Endometrial microvascular endothelial cells (primary cell): ENCODE data around the gene ZNF785. TPM values are rescaled to one million over a fixed set of nuclear protein-coding genes. Genes with fewer than 3 reads are reported as not detected.
"Not testable (repeated sequence)": the region's sequence is repeated elsewhere in the genome, so short reads cannot be mapped to it uniquely, and the experiment has no call there.

ENCODE experiments used
- in situ Hi-C: cut with HindIII; loops from 2 replicates; pipeline ENCODE4 v1.10.0; 2017; ENCODE audit warnings: low sequenced_read_pairs, low pct_unique_long_range_greater_than_20kb; ENCODE audit errors: inconsistent ontology term
- total RNA-seq: library from RNA; depleted of rRNA; stranded (reverse); fragments of >200 nt; gene quantifications from one replicate; pipeline ENCODE4 v1.2.3, GENCODE V29; 2015; ENCODE audit errors: inconsistent ontology term

ZNF785 gene
- total RNA-seq: 7.2 TPM

GRCh38 chr16:30585400-30586191 lies at the start of gene ZNF785:
ZNF785 (minus strand) TSS chr16:30585697; CDS start chr16:30585611, 86 bp downstream.
- in situ Hi-C loops: no loop called here

DNA sequence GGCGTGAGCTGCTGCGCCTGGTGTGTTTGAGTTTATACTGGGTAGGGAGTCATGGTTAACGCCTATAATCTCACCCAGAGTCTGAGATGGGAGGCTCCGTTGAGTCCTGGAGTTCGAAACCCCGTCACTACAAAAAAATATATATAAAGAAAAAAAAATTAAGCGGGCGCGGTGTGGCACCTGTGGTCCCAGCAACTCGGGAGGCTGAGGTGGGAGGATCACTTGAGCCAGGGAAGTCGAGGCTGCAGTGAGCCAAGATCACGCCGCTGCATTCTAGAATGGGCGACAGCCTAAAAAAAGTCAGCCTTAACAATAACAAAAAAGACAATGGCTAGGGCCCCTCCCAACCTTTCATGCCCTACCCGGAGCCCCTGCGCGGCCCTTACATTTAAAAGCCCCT lies 48.0 kb upstream of the ZNF785 start:
- in situ Hi-C loops: no loop called here

DNA sequence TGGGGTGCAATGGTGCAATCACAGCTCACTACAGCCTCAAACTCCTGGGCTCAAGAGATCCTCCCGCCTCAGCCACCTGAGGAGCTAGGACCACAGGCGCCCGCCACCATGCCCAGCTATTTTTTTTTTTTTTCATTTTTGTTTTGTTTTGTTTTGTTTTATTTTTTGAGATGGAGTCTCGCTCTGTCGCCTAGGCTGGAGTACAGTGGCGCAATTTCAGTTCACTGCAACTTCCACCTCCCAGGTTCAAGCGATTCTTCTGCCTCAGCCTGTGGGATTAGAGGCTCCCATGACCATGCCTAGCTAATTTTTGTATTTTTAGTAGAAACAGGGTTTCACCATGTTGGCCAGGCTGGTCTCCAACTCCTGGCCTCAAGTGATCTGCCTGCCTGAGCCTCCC lies 47.0 kb upstream of the ZNF785 start:
- in situ Hi-C loops: not testable (repeated sequence)

- in situ Hi-C loops: no loop called here
Observed at GRCh38 chr16:30628628-30629540, 43.4 kb upstream of the ZNF785 start.

DNA sequence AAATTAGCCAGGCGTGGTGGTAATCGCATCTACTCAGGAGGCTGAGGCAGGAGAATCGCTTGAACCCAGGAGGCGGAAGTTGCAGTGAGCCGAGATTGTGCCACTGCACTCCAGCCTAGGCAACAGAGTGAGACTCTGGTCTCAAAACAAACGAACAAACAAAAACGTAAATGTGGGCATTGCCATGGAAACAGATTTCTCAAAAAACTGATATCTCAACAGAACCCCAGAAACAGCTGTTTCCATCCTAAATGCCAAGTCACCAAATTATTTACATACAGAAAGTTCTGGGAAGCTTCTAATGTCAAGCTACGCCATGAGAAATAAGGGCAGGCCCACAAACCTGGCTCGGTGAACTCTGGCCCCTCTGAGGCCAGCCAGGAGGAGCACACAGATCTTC lies 40.7 kb upstream of the ZNF785 start:
- in situ Hi-C loops: no loop called here

DNA sequence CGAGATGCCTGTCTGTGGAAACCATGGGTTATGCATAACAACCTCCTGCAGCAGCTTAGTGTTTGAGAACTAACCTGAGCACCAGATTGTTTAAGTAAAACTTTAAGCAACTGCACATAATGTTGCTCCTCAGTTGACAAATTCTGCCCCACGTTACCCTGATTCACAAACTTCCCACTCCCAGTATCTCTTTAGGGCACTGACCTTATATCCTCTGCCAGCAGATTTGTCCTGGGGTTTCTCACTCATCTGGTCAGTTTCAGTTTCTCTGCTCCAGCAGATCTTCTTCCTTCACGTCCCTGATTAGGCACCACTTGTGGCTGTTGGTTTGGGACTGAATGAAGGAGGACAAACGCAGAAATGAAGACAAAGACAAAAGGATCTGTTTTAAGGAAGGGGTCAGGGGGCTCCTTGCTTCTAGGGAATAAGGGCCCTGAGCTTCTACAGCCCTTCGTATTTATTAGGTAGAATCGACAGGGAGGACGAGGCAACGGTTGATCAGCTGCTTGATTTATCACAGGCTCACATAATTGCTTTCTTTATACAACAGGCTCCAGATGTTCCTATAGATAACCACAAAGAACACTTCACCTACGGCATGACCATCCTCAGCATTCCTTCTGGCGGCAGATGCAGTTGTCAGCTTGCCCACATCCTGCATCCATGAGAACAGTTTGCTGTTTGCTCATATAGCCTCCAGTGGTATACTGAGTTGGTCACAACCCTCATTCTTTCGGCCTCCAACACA lies 38.2 kb upstream of the ZNF785 start:
- in situ Hi-C loops: no loop called here

- in situ Hi-C loops: no loop called here
Observed at GRCh38 chr16:30622455-30623032, 37.0 kb upstream of the ZNF785 start.

DNA sequence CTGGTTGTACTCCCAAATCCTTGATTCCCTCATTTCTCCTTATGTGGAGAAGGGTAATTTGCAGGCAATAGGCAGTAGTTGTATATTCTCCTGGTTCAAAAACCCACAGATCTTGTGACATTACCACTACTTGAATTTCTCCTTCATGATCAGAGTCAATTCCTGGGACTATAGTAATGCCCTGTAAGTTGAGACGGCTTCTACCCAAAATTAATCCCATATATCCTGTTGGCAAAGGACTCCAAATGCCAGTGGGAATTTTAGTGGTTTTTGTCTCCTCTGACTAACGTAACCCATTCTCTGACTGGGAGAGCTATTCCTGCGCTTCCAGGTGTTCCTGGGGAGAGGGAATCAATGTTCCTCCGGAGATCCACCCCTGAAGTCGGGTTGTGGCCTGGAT lies 36.3 kb upstream of the ZNF785 start:
- in situ Hi-C loops: no loop called here

- in situ Hi-C loops: no loop called here
Observed at GRCh38 chr16:30620169-30620568, 34.7 kb upstream of the ZNF785 start.

- in situ Hi-C loops: no loop called here
Observed at GRCh38 chr16:30619638-30620037, 34.1 kb upstream of the ZNF785 start.

GRCh38 chr16:30619202-30619601 lies 33.7 kb upstream of the ZNF785 start:
- in situ Hi-C loops: no loop called here

DNA sequence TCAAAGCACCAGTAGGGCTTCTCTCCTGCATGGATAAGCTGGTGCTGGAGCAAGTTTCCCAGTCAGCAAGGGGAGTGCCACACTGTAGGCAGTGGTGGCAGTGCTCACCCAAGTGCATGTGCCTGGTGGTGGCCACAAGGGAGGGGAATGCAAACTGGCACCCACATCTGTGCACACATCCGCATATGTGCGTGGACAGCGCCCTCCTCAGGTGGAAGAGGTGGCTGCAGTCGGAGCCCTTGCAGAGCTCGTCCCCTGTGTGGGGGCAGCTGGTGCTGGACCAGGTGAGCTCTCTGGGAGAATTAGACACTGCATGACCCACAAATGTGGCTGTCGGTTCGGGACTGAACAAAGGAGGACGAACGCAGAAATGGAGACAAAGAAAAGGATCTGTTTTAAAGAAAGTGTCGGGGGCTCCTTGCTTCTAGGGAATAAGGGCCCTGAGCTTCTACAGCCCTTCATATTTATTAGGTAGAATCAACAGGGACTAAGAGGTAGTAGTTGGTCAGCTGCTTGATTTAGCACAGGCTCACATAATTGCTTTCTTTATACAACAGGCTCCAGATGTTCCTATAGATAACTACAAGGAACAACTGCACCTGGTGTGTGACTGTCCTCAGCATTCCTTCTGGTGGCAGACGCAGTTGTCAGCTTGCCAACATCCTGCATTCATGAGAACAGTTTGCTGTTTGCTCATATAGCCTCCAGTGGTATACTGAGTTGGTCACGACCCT lies 30.0 kb upstream of the ZNF785 start:
- in situ Hi-C loops: no loop called here

DNA sequence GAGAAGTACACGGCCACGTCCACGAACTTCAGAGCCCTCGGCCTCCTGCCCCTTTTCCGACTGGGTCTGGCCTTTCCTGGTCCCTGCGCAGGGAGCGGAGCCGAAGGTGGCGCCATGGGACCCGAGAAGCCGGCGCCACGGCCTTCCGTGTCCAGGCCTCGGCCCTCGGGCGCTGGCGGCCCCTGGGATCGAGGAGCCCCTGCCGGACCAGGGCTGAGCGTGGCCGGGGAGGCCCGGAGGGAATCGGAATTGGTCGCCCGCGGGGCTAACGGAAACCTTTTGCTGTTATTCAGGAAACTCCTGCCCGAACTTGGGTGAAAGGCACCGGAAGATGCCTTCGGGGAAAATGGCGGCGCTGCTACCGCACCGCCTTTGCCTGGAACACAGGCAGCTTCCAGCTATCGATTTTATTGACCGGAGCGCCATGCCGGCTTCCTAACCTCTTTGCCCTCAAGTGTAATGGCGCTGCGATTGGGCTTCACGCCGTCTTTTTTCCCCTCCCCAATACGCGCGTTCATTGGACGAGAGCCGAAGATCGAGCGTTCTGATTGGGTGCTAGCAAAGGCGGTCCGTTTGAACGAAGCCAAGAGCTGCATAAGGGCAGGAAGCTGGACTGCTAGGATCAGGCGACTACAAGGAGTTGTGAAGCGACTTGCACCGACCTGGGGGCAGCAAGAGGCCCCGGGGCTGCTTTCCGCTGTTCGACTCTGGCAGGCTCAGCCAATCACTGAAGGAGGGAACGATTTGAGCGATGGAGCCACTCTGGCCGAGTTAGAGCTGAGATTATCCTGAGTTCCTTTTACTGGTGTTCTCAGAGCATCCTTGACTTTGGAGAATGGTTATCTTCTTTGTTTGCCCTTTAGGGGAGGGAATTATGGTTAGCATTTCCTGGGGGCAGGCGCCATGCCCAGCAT lies 24.7 kb upstream of the ZNF785 start, which contains the start of gene ZNF689:
Gene ZNF689, minus strand, starts transcription at position 464 of the 914 bp plus-strand sequence. Its CDS starts 348 bp downstream, at position 116.
- in situ Hi-C loops: no loop called here

DNA sequence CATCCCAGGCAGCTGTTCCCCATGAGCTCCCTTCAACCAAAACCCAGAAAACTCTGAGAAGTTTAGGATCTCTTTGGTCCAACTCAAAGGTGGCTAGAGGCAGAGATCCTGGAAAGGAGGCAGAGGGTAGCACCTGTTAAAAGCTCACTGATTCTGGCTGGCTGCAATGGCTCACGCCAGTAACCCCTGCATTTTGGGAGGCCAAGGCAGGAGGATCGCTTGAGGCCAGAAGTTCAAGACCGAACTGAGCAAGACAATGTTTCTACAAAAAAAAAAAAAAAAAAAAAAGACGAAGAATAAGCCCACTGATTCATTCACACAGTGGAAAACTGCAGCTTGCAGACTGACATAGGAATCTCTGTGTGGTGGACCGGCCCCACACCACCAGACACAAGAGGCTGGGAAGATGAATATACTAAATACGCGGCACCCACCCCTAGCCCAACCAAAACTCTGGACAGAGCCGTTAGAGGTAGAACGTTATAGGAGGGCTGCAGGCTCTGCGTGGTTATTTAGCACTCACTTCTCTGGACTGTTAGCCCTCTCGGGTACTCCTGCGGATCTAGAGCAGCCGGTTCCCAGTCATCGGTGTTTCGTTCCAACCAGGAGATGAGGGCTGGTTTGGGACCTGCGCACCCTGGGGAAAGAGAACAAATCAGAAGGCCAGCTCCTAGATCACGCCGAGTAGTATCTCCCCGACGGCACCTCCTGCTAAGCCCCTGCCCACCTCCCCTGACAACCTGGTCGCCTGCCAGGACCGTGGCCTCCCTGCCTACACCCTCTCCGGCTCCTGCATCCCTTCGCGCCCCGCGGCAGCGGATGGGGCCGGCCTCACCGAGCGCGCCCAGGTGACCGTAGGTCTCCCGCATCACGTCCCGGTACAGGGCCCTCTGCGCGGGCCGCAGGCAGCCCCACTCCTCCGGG lies 23.8 kb upstream of the ZNF785 start:
- in situ Hi-C loops: no loop called here

GRCh38 chr16:30606004-30606403 lies 20.5 kb upstream of the ZNF785 start:
- in situ Hi-C loops: no loop called here

DNA sequence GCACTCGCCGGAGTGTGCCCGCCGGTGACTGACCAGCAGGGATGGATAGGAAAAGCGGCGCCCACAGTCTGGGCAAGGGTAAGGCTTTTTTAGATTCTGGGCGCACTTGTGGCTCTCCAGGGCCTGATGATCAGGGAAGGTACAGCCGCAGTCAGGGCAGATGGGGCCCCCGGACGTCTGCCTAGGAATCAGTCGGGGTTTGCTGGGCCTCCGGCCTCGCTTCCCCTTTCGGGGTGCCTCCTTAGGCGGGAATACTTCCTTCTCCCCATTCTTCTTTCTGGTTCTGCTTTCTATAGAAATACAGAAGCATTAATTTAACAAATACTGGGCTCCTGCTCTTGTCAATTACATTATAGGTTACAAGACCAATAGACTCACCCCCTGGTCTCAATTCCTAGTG lies 19.7 kb upstream of the ZNF785 start:
- in situ Hi-C loops: no loop called here
